Kasumi-1 (cell line): ENCODE results near the gene CALN1.

Experiments
- DNase-seq, 2 experiments: peaks; one replicate each; lab custom pipeline; 2025; lab: John Stamatoyannopoulos, UW

The CALN1 gene

GRCh38 chr7:72325561-72325960 is 86.6 kb downstream of the CALN1 start:
- DNase-seq = no peak

DNA sequence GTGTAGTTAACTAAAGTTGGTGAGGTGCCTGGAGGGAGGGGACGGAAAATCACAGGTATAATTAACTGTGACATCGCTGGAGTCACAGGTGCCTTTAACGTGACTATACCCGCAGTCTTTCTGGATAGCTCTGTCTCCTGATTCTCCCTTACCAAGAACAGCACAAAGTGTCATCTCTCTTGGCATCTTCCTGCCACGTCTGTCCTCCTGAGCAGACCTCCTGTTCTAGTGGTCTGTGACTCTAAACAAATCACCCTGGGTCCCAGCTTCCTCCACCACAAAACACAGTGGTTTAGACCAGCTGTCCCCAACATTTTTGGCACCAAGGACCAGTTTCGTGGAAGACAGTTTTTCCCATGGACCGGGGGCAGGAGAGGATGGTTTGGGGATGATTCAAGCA is 90.5 kb downstream of the CALN1 start:
- DNase-seq = no peak

DNA sequence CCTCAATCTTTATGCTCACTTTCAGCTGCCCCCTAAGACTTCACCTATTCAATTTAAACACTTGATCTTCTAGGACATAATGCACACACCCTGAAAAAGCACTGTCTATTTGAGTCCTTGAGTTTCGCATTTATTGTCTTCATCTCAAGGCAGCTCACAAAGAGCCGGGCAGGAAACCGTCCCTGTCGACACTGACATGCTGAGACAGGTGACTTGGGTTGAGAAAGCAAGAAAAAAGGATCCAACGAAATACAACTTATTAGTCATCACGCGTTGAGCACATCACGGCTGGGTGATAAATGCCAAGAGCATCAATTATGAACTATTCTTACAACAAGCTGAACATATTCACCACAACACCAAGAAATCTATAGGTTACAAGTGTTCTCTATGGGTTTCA is 91.1 kb downstream of the CALN1 start:
- DNase-seq = no peak

GRCh38 chr7:72317341-72317740 is 94.8 kb downstream of the CALN1 start:
- no peak for DNase-seq

- no peak for DNase-seq
Measured at GRCh38 chr7:72316148-72316547, 96.0 kb downstream of the CALN1 start.

DNA sequence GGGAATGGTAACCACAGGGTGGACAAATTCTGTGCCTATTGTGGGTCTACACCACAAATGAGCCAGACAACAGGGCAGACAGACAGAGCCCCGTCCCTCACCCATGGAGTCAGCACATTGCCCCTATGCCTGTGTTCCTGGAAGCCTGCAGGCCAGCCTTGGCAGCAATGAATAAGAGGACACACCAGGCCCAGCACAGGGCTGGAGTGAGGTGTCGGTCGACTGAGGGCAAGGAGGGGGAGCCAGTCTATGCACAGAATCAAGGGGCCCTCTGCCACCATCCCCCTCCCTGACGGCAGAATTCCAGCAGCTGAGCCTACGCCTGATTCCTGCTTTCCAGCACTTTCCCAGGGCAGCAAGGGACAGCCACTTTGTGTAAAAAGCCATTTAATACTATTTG is 98.2 kb downstream of the CALN1 start:
- no peak for DNase-seq

GRCh38 chr7:72310301-72310700 is 101.8 kb downstream of the CALN1 start:
- DNase-seq = no peak

DNA sequence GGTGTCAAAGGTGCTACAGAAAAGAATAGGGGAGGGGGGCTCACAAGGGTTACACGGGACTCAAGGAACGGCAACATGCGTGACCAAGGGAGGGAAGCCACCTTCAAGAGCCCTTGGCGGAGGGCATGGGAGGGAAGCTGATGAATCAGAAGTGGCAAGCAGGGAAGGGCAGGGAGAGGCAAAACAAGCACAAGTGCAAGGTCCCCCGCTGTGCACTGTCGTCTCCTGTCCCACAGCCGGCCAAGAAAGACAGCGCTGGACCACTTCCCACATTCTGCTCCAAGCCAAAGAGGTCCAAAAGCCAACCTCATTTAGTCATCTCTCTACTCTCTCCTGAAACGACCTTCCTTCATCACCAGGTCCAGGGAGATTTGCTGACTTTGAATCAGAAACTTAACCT is 102.7 kb downstream of the CALN1 start:
- no peak for DNase-seq

DNA sequence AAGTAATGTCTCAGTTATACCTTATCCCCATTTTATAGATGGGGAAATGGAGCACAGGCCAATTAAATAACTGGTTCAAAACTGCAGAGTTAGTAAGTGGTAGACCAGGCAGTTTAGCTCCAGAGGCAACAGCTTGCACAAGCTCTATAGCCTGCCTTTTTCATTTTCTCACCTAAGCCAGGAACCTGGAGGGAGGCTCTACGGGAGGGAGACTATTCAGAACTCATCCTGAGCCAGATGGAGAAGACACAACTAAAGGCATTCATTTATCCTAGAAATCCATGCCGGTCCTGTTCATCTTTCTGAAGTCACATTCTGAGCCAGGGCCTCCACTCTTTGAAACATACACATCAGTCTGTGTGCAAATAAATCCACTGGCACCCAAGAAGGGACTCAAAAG is 103.2 kb downstream of the CALN1 start:
- DNase-seq = no peak

GRCh38 chr7:72307566-72307965 is 104.6 kb downstream of the CALN1 start:
- no peak for DNase-seq

DNA sequence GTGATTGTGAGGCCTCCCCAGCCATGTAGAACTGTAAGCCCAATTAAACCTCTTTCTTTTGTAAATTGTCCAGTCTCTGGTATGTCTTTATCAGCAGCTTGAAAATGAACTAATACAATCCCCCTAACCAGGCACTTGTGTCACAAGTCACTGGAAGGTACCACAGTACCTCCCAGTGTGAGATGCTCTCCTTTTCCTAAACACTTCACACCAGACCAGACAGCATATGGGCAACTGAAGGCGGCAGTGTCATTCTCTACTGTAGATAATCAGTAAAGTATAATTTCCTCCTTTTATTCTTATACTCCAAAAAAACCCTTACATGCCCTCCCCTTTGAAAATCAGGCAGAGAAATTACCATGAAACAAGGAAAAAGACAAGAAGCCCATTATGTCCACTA is 113.2 kb downstream of the CALN1 start:
- no peak for DNase-seq

DNA sequence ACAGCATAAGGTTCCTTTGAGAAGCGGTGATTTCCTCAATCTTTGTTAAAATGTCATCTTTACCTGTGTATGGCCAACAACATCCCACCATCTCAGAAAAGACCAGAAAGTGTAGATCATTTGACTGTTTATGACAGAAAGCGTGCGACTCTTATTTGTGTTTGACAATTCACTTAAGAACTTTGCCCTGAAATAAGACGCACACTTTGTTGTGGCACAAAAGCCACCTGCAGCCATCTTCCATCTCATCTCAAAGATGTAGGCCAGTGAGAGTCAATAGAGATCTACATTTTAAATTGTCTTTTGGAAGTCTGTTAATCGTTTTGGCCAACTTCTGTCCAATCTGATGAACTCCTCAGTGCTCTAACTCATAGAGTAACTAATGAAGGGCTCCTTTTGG is 114.0 kb downstream of the CALN1 start:
- no peak for DNase-seq

- DNase-seq = no peak
Measured at GRCh38 chr7:72297636-72298035, 114.5 kb downstream of the CALN1 start.

DNA sequence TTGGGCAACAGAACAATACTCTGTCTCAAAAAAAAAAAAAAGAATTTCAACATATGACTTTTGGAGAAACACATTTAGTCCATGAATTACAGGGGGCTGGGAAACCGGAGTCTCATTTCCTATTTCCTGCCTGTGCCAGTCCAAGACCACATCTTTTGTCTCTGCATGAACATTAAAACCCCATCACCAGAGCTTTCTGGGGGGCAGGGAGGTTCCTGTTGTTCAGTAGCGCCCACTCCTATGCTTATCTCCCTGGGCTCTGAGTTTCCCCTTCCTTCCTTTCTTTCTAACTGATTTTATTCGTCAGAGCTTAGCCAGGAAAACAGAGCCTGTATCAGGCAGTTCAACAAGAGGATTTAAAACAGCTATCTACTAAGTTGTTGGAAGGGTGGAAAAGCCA is 119.3 kb downstream of the CALN1 start:
- DNase-seq = no peak

GRCh38 chr7:72292118-72292517 is 120.0 kb downstream of the CALN1 start:
- no peak for DNase-seq

GRCh38 chr7:72286519-72286918 is 125.6 kb downstream of the CALN1 start:
- DNase-seq = no peak

GRCh38 chr7:72283309-72283708 is 128.8 kb downstream of the CALN1 start:
- no peak for DNase-seq

- no peak for DNase-seq
Measured at GRCh38 chr7:72281308-72281707, 130.8 kb downstream of the CALN1 start.

DNA sequence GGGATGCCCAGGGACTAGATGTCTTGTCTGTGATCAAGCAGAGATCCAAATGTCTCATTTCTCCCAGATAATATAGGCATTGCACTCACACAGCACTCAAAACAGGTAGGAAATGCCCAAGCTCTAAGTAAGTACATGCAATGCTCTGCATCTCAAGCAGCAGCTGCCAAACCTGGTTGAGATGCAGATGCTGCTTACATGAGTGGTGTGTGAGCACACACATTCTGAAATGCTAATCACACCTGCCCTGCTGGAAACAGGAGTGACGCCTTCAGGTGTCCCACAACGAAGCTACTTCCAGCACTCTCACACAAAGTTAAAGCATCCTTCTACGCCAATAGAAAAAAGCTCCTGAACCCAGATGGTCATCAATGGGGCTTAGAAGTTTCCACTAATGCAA is 132.9 kb downstream of the CALN1 start:
- DNase-seq = no peak

- no peak for DNase-seq
Measured at GRCh38 chr7:72278550-72278949, 133.6 kb downstream of the CALN1 start.

DNA sequence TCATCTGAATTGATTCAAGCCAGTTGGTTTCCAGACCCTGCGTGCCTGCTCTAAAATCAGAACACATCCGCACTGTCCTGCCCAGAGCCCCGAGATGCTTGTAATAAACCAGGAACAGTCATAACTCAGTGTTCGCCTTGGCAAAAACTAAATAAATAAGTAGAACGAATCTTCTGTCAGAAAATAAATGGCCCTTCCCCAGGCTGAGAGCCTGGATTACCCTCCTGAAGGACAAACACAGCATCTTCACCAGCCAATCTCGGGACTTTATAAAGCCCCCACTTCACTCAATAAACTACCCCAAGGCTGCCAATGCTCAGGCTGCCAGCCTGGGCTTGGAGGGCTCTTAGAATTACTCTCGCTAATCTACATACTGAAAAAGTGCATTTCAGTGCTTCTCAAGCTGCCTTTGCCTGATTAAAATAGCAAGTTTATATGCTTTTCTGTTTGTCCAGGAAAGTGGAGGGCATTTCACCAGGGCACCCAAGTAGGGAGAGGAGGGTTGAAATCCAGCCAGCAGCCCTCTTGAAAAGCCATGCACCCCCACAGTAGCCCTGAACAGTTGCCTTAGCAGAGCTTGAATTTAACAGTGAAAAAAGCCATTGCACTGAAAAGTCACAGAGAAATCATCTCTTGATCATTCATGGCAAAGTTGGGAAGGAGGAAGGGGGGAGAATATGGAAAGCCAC is 136.6 kb downstream of the CALN1 start:
- no peak for DNase-seq

DNA sequence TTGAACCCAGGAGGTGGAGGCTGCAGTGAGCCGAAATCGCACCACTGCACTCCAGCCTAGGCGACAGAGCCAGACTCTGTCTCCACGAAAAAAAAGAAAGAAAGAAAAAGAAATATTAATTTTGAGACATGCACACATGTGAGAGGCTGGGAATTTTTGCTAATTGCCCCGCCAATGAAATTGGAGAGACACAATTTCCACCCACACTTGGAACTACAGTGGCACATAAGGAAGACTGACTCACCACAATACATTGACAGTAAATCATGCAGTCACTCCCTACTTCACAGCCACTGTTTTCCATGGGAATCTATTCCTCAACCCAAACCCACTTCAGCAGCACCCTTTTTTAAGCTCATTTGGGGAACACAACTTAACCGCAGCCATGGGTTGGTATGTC is 139.7 kb downstream of the CALN1 start:
- DNase-seq = no peak

GRCh38 chr7:72268796-72269195 is 143.3 kb downstream of the CALN1 start:
- no peak for DNase-seq

GRCh38 chr7:72268090-72268489 is 144.0 kb downstream of the CALN1 start:
- no peak for DNase-seq
